Bronchial epithelial cell (primary cell): ENCODE results near the gene GPATCH8. TPM values are rescaled to one million over a fixed set of nuclear protein-coding genes. Genes with fewer than 3 reads are reported as not detected.
"Not testable (repeated sequence)": the region's sequence is repeated elsewhere in the genome, so short reads cannot be mapped to it uniquely, and the experiment has no call there.

ENCODE experiments used
- DNase-seq: peaks from one replicate; pipeline ENCODE4 v3.0.0-alpha.2; 2010; ENCODE audit warnings: low read depth
- FAIRE-seq: peaks from 2 replicates; lab custom pipeline; 2011; peaks lifted over from hg19 to GRCh38; lab: Jason Lieb, UNC
- H3K27me3 ChIP-seq: 2 replicates; pipeline ENCODE4 v1.5.1; 2011; ENCODE audit warnings: low read length; ENCODE audit not compliant: control insufficient read depth, insufficient read depth
- H3K36me3 ChIP-seq: 2 replicates; pipeline ENCODE4 v1.5.1; 2011; ENCODE audit warnings: low read length; ENCODE audit not compliant: control insufficient read depth, insufficient read depth
- H3K4me3 ChIP-seq: 2 replicates; pipeline ENCODE4 v1.5.1; 2011; ENCODE audit warnings: mild to moderate bottlenecking, low read depth, low read length, control low read depth
- CTCF ChIP-seq: IDR thresholded peaks from 2 replicates; pipeline ENCODE4 v1.5.1; 2011; ENCODE audit warnings: mild to moderate bottlenecking, moderate library complexity, low read length, control low read depth, inconsistent platforms; ENCODE audit not compliant: insufficient read depth, severe bottlenecking
- total RNA-seq: library from RNA; depleted of rRNA; stranded (reverse); fragments of >200 nt; gene quantifications from 2 replicates; pipeline ENCODE4 v1.2.1, GENCODE V29; 2014

Gene GPATCH8
- total RNA-seq, 1 donor from 2014 or later = 14.2 TPM

DNA sequence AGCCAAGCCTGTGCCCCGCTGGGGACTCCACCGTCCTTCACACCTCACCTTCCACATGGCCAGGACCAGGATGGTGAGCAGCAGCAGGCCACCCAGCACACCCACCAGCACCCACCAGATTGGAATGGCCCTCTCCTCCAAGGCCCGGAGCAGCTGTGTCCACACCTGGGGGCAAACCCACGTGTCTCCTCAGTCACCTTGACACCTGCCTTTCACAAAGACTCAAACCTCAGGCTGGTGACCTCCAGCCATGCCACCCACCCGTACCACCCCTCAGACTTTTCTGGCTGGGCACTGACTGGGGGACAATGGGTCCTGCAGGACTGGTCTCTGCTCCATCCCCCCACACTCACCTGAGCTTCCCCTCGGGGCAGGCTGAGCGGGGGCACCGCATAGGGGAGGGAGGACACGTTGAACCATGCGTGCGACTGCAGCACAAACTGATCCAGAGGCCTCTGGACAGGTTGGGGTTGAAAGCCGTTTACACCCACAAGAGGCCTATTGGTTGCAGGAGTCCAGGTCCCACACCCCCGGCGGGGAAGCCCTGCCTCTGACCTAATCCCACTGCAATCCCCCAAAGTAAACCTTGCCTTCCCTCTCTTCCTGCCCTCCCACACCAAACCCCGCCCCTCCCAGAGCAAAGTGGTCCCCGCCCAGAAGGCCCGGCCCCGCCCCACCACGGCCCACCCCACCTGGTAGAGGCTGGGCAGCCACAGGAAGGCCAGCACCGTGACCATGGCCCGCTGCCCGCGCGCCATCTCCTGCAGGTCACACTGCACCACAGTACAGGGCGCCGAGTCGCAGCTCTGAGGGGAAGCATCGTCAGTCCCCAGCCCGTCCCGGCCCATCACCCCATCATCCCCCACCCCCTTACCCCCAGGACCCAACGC, 128.7 kb downstream of the GPATCH8 start:
- no peak for FAIRE-seq

GRCh38 chr17:44372036-44372435, 131.2 kb downstream of the GPATCH8 start:
- no peak overlapping the region for H3K4me3 ChIP-seq
- no peaks in the 10 kb centered on the region for H3K36me3 ChIP-seq
- FAIRE-seq = no peak
- no peaks in the 10 kb centered on the region for H3K27me3 ChIP-seq
- no peak for TF ChIP-seq CTCF
- no peak for DNase-seq

More for the DNA sequence above, 128.7 kb downstream of the GPATCH8 start:
- Histone ChIP-seq H3K27me3 (no peaks in the 10 kb centered on the region), H3K36me3 (no peaks in the 10 kb centered on the region), H3K4me3 (no peak overlapping the region)
- peak; percentile 19 for DNase-seq
- TF ChIP-seq CTCF = no peak

DNA sequence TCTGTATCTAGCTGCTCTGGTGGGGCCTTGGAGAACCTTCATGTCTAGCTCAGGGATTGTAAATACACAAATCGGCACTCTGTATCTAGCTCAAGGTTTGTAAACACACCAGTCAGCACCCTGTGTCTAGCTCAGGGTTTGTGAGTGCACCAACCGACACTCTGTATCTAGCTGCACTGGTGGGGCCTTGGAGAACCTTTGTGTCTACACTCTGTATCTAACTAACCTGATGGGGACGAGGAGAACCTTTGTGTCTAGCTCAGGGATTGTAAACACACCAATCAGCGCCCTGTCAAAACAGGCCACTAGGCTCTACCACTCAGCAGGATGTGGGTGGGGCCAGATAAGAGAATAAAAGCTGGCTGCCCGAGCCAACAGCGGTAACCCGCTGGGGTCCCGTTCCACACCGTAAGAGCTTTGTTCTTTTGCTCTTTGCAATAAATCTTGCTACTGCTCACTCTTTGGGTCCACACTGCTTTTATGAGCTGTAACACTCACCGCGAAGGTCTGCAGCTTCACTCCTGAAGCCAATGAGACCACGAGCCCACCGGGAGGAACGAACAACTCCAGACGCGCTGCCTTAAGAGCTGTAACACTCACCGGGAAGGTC, 133.7 kb downstream of the GPATCH8 start:
- not testable (repeated sequence) for H3K27me3 ChIP-seq, FAIRE-seq, H3K4me3 ChIP-seq, H3K36me3 ChIP-seq, DNase-seq

DNA sequence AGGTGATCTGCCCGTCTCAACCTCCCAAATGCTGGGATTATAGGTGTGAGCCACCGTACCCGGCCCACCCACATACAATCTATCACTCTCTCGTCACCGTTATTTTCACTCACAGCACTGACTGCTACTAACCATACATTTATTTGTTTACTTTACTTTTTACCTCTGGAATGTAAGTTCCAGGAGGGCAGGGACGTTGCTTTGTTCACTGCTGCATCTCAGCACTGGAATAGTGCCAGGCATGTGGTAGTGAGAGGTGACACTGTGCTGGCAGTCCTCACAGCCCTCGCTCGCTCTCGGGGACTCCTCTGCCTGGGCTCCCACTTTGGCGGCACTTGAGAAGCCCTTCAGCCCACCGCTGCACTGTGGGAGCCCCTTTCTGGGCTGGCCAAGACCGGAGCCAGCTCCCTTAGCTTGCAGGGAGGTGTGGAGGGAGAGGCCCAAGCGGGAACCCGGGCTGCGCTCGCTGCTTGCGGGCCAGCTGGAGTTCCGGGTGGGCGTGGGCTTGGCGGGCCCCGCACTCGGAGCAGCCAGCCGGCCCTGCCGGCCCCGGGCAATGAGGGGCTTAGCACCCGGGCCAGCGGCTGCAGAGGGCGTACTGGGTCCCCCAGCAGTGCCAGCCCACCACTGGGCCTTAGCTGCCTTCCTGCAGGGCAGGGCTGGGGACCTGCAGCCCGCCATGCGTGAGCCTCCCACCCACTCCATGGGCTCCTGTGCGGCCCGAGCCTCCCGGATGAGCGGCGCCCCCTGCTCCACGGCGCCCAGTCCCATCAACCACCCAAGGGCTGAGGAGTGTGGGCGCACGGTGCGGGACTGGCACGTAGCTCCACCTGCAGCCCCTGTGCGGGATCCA, 134.6 kb downstream of the GPATCH8 start:
- H3K36me3 ChIP-seq, DNase-seq, H3K4me3 ChIP-seq, FAIRE-seq, H3K27me3 ChIP-seq: not testable (repeated sequence)

DNA sequence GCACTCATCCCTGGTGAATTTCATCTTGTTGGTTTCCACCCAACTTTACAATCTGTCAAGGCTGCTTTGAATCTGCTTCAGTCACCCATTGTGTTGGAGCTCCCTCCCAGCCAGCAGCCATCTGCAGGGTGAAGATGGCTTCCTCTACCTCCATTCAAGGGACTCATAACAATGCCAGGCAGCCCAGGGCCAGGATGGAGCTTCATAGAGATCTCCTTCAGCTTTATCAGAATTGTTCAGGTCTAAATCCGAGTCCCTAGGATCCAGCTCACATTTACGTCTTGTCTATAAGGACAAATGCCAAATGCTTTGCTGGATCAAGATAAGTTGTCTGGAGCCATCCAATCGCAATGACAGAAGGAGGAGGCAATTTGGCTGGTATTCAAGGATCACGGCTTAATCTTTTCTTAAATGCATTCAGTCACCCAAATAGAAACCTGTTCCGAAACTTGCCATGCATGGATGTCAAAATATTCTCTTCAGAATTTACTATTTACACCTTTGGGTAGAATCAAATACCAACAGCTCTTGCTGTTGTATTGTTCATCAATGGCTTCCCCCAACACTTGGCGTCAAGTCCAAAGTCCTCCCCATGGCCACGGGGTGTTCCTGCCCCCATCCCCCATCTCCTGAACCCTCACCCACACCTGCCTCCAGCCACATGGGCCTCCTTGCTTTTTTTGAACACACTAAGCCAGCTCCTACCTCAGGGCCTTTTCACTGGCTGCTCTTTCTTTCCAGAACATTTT, 135.8 kb downstream of the GPATCH8 start:
- TF ChIP-seq CTCF = no peak
- H3K27me3 ChIP-seq = peaks cover 5% of the 10 kb centered on the region
- no peak overlapping the region for H3K4me3 ChIP-seq

DNA sequence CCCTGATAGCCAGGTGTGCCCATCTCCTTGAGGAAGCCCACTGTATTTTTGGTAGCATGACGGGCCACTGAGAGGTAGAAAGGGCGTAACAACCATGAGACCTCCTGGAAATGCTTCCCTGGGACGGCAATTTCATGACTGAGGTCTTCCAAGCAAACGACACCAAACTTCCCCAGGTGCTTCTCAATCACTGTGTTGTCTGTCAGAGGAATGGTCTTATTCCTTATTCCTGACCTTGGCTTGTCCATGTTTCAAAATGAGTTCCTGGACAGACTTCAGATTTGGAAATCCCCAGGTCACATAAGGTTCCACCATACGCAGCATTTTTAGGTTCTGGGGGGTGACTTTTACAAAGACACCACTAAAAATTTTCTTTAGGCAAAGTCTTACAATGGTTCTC, 138.2 kb downstream of the GPATCH8 start:
- FAIRE-seq, H3K4me3 ChIP-seq, H3K36me3 ChIP-seq, DNase-seq, H3K27me3 ChIP-seq: not testable (repeated sequence)

More for the DNA sequence above, 135.8 kb downstream of the GPATCH8 start:
- H3K36me3 ChIP-seq = no peaks in the 10 kb centered on the region
- DNase-seq = no peak
- FAIRE-seq = no peak
